NOMO-1 (cell line): ENCODE data around the gene AGBL1.
"Not testable (repeated sequence)": the region's sequence is repeated elsewhere in the genome, so short reads cannot be mapped to it uniquely, and the experiment has no call there.

Experiments used
- DNase-seq, 2 experiments: peaks; one replicate each; lab custom pipeline; 2025; ENCODE audit not compliant: unreplicated experiment in 2 of 2; lab: John Stamatoyannopoulos, UW

Gene AGBL1

DNA sequence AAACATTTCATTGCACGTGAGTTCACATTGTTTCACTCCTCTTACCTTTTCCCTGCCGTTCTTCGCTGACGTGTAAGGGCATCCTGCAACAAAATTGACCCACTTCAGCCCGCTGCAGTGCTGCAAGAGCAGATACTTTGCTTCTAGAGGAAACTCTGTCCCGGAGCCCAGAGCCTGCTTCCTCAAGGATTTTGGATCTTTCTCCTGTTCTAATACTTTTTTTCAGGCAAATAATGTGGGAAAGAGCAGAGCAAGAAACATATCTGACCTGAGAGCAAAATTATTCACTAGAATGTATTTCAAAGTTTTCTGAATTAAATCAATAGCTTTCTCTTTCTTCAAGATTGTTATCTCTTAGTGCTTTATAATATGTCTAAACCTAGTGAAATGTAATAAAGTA, 303.9 kb downstream of the AGBL1 start:
- DNase-seq: no peak

- DNase-seq: no peak
These were observed 304.5 kb downstream of the AGBL1 start for GRCh38 chr15:86384186-86384585.

DNA sequence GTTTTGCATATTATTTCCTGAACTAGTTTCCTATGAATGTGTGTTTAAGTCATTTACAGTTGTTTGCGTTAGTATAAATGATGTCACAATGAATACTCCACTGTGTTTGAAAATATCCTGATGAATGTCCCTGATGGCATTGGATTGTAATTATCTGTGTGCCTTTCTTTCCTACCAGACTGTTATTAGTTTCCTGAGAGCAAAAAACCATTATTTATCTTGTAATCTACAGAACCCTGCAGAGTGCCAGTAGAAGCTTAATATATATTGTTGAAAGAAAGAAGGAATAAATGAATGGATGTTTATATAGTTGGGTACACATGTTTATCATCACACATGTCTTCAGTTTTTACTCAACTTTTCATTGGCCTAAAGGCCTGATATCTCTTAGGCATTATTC, 312.6 kb downstream of the AGBL1 start:
- DNase-seq: no peak

DNA sequence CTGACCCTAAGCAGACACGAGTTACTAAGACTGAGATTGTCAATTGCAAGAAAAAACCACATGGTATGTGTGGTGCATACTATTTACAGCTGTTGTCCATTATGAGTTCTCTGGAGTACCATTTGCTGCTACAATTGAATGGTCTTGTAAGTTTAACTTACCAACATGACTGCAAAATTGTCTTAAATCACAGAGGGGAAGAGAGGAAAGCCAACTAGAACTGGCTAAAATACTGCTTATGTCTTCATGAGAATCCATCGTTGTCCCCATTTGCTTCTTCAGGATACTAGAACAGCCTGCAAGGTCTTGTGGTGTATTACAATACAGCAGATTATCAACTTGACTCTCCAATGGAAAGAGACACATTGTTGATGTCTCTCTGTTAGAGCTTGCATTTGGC, 313.2 kb downstream of the AGBL1 start:
- no peak for DNase-seq

DNA sequence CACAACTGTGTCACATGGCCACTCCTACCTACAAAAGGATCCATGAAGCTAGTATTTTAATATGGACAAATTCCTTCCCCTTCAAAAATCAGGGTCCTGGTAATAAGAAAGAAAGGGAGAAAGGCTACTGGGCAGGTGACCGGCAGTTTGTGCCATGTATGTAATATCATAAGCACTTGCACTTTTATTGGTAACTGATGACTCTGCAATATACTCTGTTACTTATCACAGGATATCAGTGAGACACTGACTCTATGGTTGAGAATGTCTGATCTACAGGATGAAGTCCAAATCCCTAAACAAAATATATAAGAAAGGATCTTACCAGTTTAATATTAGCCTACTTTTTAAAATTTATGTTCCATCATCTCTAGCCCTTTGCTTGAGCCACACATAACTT, 315.2 kb downstream of the AGBL1 start:
- DNase-seq: no peak

- no peak for DNase-seq
These were observed 319.6 kb downstream of the AGBL1 start for GRCh38 chr15:86399041-86399954.

- DNase-seq: no peak
These were observed 323.6 kb downstream of the AGBL1 start for GRCh38 chr15:86403221-86403620.

DNA sequence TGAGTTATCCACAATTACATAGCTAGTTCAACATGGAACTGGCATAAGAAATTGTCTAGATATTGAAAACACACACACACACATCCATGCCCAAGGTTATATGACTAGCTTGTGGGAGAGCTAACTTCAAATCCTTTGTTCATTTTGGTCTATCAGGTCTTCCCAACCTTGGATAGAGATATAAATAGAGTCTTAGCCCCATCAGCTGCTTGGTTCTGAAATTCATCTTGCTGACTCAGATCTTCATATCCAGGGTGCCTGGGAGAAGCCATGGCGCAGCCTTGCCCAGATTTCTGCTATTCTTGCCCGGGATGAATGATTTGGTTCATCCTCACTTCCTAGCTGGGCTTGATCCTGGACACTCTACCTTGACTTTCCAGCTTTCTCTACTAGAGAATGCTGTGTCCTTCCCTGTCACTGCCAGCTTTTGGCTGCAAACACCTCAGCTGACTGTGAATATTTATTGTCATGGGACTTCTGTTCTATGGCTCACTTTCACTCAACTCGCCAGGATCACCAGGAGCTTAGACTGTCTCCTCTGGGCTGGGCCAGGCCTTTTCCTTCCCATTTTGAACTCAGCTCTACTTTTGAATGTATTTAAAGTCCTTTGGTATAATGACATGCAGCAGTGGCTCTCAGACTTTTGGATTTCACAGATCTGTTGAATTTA, 324.4 kb downstream of the AGBL1 start:
- DNase-seq: no peak

DNA sequence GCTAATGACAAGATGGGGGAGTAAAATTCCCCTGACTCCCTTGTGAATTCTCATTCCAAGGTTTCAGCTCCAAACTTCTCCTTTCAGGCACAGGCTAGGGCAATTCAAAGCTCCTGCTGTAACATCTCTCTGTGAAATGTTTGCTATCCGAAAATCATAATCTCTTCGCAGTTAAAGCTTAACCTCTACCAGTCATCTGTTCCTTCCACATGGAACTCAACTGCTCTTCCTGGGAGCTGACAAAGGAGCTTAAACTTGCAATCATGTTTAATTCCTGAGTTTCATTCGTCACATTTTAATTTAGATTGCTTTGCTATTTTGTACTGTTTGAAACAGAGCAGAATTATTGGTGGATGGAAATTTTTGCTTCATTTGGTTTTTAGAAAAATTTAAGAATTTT, 328.6 kb downstream of the AGBL1 start:
- DNase-seq: no peak

DNA sequence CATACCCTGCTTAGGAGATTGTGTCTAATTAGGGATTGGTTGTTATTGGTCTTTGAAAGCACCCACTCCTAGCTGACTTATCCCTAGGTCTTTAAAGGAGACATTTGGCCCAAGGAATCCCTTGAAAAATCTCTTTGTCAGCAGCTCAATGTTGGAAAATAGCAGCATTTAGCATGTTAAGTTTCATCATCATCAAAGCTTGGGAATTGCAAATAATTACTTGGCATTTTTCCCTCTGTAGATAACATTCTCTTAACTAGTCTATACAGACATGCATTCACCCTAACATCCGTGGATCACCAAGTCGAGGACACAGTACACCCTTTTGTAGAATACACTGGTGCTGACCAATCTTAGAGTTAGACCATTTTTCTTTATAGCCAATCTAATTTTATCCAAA, 332.2 kb downstream of the AGBL1 start:
- no peak for DNase-seq

- DNase-seq: no peak
These were observed 333.5 kb downstream of the AGBL1 start for GRCh38 chr15:86413191-86413590.

DNA sequence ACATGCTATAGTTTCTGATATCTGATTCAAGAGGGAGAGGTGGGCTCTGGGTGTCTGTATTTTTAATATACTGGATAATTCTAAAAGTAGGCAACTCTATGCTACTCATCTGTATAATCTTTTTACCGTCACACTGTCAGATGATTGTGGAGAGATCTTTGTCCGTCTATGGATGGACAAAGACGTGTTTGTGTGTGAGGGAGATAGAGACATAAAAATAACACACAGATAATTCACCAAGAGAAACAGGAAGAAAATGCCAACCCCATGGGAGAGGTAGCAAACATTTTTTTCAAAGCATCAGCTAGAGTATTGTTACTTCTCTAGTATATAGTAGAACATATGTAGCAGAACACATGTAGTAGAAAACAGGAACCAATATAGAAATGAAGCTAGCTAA, 346.1 kb downstream of the AGBL1 start:
- no peak for DNase-seq

- DNase-seq: no peak
These were observed 353.2 kb downstream of the AGBL1 start for GRCh38 chr15:86432861-86433260.

DNA sequence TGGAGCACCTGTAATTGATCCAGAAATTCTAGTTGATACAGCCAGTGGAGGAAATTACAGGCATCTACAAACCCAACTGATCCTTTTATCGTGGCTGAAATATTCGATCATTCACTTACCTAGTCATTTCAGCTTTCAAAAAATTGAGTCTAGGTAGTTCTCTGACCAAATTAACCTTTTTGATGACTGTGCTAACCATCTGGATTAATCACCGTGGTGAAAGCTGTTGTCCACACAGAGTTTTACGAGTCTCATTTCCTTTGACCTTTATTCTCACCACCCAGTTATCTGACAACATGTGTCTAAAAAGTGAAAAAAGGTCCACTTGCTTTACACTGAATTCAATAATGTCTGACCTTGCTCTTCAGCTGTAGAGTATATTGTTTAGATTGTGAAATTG, 354.3 kb downstream of the AGBL1 start:
- no peak for DNase-seq

DNA sequence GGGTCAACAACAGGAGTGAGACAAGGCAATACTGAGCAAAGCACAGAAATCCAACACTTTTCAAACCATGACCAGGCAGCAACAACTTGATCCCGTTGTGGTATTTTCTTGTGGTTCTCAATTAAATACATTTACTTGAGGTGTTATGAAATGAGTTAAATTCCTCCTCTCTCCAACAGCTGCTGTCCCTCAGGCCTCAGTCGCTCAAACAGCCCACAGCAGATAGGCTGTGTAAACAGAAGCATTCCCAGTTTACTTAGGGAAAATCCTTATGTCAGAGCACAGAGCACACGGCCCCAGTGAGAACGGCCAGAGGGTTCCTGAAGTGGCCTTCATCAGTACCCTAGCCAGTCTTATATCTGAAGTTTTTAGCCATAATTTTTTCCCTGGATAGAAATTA, 359.9 kb downstream of the AGBL1 start:
- DNase-seq: no peak

DNA sequence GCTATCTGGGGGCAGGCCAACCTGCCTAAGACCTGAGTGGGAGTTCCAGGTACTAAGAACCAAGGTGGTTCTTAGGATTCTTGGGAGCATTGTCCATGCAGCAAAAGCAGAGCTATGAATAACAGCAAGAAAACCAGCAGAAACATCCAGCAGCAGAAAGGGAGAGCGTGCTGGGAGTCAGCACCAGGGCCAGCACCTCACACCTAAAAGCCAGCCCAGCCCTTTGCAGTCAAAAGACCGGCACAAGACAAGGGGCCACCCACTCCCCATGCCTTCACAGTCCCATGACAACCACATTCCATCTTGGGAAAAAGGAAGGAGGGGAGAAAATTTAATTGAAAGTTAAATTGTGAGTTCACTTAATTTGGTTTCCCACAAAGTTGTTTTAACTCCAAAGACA, 364.9 kb downstream of the AGBL1 start:
- no peak for DNase-seq

DNA sequence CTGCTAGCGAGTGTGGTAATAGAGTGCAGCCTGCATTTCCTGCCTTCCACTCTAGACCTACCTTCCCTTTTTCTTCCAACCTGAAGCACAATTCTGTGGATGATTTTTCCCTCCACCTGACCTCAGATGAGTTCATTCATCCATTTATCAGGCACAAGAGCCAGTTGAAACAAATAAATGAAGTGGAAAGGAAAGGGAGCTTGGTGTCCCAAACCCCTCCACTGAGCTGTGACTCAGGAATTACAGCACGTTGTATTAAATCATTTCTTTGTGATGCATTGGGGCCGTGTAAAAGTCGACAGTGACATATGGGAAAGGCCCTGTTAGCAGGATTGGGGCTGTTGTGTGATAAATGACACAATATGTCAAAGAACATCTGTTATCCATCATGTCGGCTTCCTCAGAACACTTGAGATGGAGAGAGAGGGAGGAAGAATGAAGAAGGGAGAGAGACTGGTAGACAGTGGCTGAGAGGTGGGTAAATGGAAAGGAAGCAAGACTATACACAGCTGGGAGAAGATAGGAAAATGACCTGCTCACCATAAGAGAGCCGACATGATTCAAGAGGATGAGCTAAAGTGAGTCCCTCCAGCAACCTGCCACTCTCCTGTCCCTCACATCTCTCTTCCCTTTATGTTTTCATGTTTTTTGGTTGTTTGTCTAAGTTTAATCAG, 366.0 kb downstream of the AGBL1 start:
- no peak for DNase-seq

- DNase-seq: no peak
These were observed 366.6 kb downstream of the AGBL1 start for GRCh38 chr15:86446253-86446640.

- not testable (repeated sequence) for DNase-seq
These were observed 385.9 kb downstream of the AGBL1 start for GRCh38 chr15:86465470-86466039.

DNA sequence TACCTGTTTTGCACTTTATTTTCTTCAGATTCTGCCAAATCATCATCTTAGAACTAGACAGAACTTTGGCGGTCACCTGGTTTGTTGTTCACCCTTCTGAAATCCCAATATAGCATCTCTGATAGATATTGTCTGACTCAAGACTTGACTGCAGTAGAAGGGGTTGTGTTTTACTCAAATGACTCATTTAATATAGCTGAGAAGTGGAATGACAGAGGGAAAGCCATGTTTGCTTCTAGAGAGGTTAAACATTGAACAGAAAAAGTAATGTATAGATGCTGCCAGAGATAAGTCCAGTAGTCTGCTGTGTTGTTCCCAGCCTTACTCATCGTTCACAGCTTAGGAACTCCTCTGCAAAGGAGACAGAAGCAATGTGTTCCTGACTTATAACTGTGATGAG, 402.0 kb downstream of the AGBL1 start:
- no peak for DNase-seq

- DNase-seq: no peak
These were observed 404.3 kb downstream of the AGBL1 start for GRCh38 chr15:86483936-86484335.
